HCT116 (cell line): ENCODE measurements around the gene CA12. TPM values are rescaled to one million over a fixed set of nuclear protein-coding genes. Genes with fewer than 3 reads are reported as not detected.

ENCODE experiments used
- ATAC-seq: fragments of 200-7000 bp; cut with Tn5 transposase; 2 replicates; pipeline ENCODE4 v1.9.1; 2020; ENCODE audit warnings: mild to moderate bottlenecking, moderate library complexity
- BruUV-seq: library from RNA; stranded (reverse); fragments of 400-500 nt; replicated peaks from 2 replicates; lab custom pipeline; 2021; lab: Mats Ljungman, UMichigan
- CTCF ChIA-PET: fragments of 300-600 bp; sonication (Branson Sonifier 250); formaldehyde crosslinking; loops from one replicate; lab custom pipeline; 2021; ENCODE audit warnings: antibody characterized with exemption; lab: Charles Lee
- POLR2A ChIA-PET: fragments of 300-600, 350-600 bp; sonication (Branson Sonifier 250); formaldehyde crosslinking; loops from one replicate; lab custom pipeline; 2021; ENCODE audit warnings: antibody characterized with exemption; lab: Charles Lee
- RAD21 ChIA-PET, 2 experiments: fragments of 300-600 bp; sonication (Branson Sonifier 250); formaldehyde crosslinking; loops; one replicate each; lab custom pipeline; 2023; ENCODE audit warnings: low total read pairs in 2 of 2; ENCODE audit not compliant: uncharacterized antibody in 2 of 2, unreplicated experiment in 2 of 2, low non-redundant PET in 1 of 2; lab: Charles Lee
- DNase-seq: peaks from one replicate; pipeline ENCODE4 v3.0.0-alpha.2; 2010; ENCODE audit warnings: low read depth, low spot score
- H2AFZ ChIP-seq: fragments of 200-600 bp; shearing (Covaris generic), sonication (generic); 2 replicates; pipeline ENCODE4 v1.6.1; 2017; ENCODE audit warnings: low read depth, mixed run types, mixed read lengths, antibody characterized with exemption, low read length; ENCODE audit not compliant: poor library complexity, severe bottlenecking
- H3K27ac ChIP-seq: 2 replicates; pipeline ENCODE4 v1.5.1; 2012; ENCODE audit warnings: low read depth, low read length
- H3K27me3 ChIP-seq: fragments of 200-600 bp; sonication (generic); 2 replicates; pipeline ENCODE4 v1.6.1; 2016; ENCODE audit warnings: mixed run types, low read length, mixed read lengths; ENCODE audit not compliant: insufficient read depth
- H3K36me3 ChIP-seq, 2 experiments: fragments of 200-500 bp in 1 of 2; fragments of 200-600 bp in 1 of 2; sonication (Bioruptor generic) in 1 of 2; sonication (generic) in 1 of 2; 2 replicates each; pipeline versions ENCODE4 v1.5.1 to v1.6.1; 2014 to 2016; ENCODE audit warnings: low read length in 2 of 2, inconsistent platforms in 1 of 2, mixed read lengths in 1 of 2, mixed run types in 1 of 2; ENCODE audit not compliant: insufficient read depth in 2 of 2, control insufficient read depth in 1 of 2
- H3K4me1 ChIP-seq, 2 experiments: fragments of 200-600 bp in 1 of 2; sonication (generic) in 1 of 2; 2 replicates each; pipeline versions ENCODE4 v1.5.1 to v1.6.1; 2012 to 2017; ENCODE audit warnings: low read length in 2 of 2, inconsistent platforms in 1 of 2, mild to moderate bottlenecking in 1 of 2, mixed read lengths in 1 of 2, mixed run types in 1 of 2, moderate library complexity in 1 of 2; ENCODE audit not compliant: insufficient read depth in 2 of 2, control insufficient read depth in 1 of 2
- H3K4me2 ChIP-seq: fragments of 200-600 bp; sonication (generic); 2 replicates; pipeline ENCODE4 v1.6.1; 2017; ENCODE audit warnings: mixed run types, low read length, mixed read lengths
- H3K4me3 ChIP-seq, 2 experiments: fragments of 200-600 bp in 1 of 2; sonication (generic) in 1 of 2; replicated peaks in 1 of 2; 2 replicates each; pipeline ENCODE4 v1.5.1; 2011 to 2016; ENCODE audit warnings: low read length in 2 of 2, control low read depth in 1 of 2, low read depth in 1 of 2, mild to moderate bottlenecking in 1 of 2, mixed read lengths in 1 of 2, mixed run types in 1 of 2
- H3K79me2 ChIP-seq: fragments of 200-600 bp; sonication (generic); 2 replicates; pipeline ENCODE4 v1.6.1; 2017; ENCODE audit warnings: mild to moderate bottlenecking, mixed run types, low read length, moderate library complexity, mixed read lengths; ENCODE audit not compliant: insufficient read depth
- H3K9ac ChIP-seq: fragments of 200-600 bp; sonication (generic); 2 replicates; pipeline ENCODE4 v1.6.1; 2016; ENCODE audit warnings: low read length, mixed read lengths
- H3K9me2 ChIP-seq: fragments of 200-600 bp; sonication (generic), shearing (Covaris generic); 2 replicates; pipeline ENCODE4 v1.6.1; 2017; ENCODE audit warnings: mixed run types, mild to moderate bottlenecking, moderate library complexity; ENCODE audit not compliant: insufficient read depth
- H3K9me3 ChIP-seq, 2 experiments: fragments of 200-500 bp in 1 of 2; fragments of 200-600 bp in 1 of 2; sonication (Bioruptor generic) in 1 of 2; sonication (generic) in 1 of 2; 2 replicates each; pipeline ENCODE4 v1.6.1; 2014 to 2017; ENCODE audit warnings: low read length in 2 of 2, mixed read lengths in 2 of 2, inconsistent platforms in 1 of 2, low read depth in 1 of 2, mild to moderate bottlenecking in 1 of 2, mixed run types in 1 of 2, moderate library complexity in 1 of 2; ENCODE audit not compliant: control insufficient read depth in 1 of 2, insufficient read depth in 1 of 2
- H4K20me1 ChIP-seq: fragments of 200-600 bp; sonication (generic), shearing (Covaris generic); 2 replicates; pipeline ENCODE4 v1.6.1; 2017; ENCODE audit warnings: mixed run types, mild to moderate bottlenecking, moderate library complexity; ENCODE audit not compliant: insufficient read depth
- ATF3 ChIP-seq: IDR thresholded peaks from 2 replicates; pipeline ENCODE4 v1.6.1; 2012
- CBX3 ChIP-seq: IDR thresholded peaks from 2 replicates; pipeline ENCODE4 v1.6.1; 2012; ENCODE audit warnings: low read depth
- CEBPB ChIP-seq: IDR thresholded peaks from 2 replicates; pipeline ENCODE4 v1.6.1; 2012; ENCODE audit warnings: low read depth
- CTCF ChIP-seq, 3 experiments: fragments of 200-600 bp in 1 of 3; sonication (generic) in 1 of 3; IDR thresholded peaks in 2 of 3; conservative IDR thresholded peaks in 1 of 3; 2 replicates each; pipeline ENCODE4 v1.5.1; 2012 to 2017; ENCODE audit warnings: low read depth in 2 of 3, low read length in 2 of 3, antibody characterized with exemption in 1 of 3, borderline replicate concordance in 1 of 3, control low read depth in 1 of 3, mild to moderate bottlenecking in 1 of 3, mixed read lengths in 1 of 3, mixed run types in 1 of 3, moderate library complexity in 1 of 3; ENCODE audit not compliant: insufficient read depth in 1 of 3
- EGR1 ChIP-seq: IDR thresholded peaks from 2 replicates; pipeline ENCODE4 v1.6.1; 2012; ENCODE audit warnings: low read depth
- ELF1 ChIP-seq: IDR thresholded peaks from 2 replicates; pipeline ENCODE4 v1.6.1; 2012; ENCODE audit warnings: low read depth, borderline replicate concordance
- EZH2 ChIP-seq: fragments of 200-600 bp; sonication (generic); IDR thresholded peaks from 2 replicates; pipeline ENCODE4 v1.6.1; 2017; ENCODE audit warnings: antibody characterized with exemption, mixed run types
- EZH2phosphoT487 ChIP-seq: fragments of 200-600 bp; IDR thresholded peaks from 2 replicates; pipeline ENCODE4 v1.6.1; 2018; ENCODE audit warnings: antibody characterized with exemption, borderline replicate concordance
- FOSL1 ChIP-seq: IDR thresholded peaks from 2 replicates; pipeline ENCODE4 v1.6.1; 2012; ENCODE audit warnings: low read depth
- JUND ChIP-seq: IDR thresholded peaks from 2 replicates; pipeline ENCODE4 v1.6.1; 2012
- POLR2AphosphoS5 ChIP-seq: IDR thresholded peaks from 2 replicates; pipeline ENCODE4 v1.6.1; 2011; ENCODE audit warnings: mild to moderate bottlenecking, low read depth, low read length, moderate library complexity
- REST ChIP-seq: IDR thresholded peaks from 2 replicates; pipeline ENCODE4 v1.6.1; 2012; ENCODE audit warnings: low read depth
- SIN3A ChIP-seq: IDR thresholded peaks from 2 replicates; pipeline ENCODE4 v1.6.1; 2012; ENCODE audit warnings: low read depth
- SRF ChIP-seq: IDR thresholded peaks from 2 replicates; pipeline ENCODE4 v1.6.1; 2012; ENCODE audit warnings: low read depth
- YY1 ChIP-seq: IDR thresholded peaks from 2 replicates; pipeline ENCODE4 v1.6.1; 2011; ENCODE audit warnings: low read length, low read depth, moderate library complexity, mild to moderate bottlenecking; ENCODE audit not compliant: insufficient replicate concordance; ENCODE audit errors: extremely low read depth
- ZBTB33 ChIP-seq: IDR thresholded peaks from 2 replicates; pipeline ENCODE4 v1.6.1; 2011; ENCODE audit warnings: mild to moderate bottlenecking, low read length, moderate library complexity; ENCODE audit not compliant: insufficient replicate concordance; ENCODE audit errors: extremely low read depth
- ZFX ChIP-seq: fragments of 450-650 bp; IDR thresholded peaks from 2 replicates; pipeline ENCODE4 v1.6.1; 2017
- intact Hi-C: fragments of 100-400 bp; cut with micrococcal nuclease; formaldehyde crosslinking; loops from 2 replicates; pipeline ENCODE4 v1.10.0; 2022
- total RNA-seq: library from RNA; stranded (reverse); gene quantifications from one replicate; pipeline ENCODE4 v1.2.1, GENCODE V29; 2021; ENCODE audit not compliant: unreplicated experiment

The CA12 gene
- total RNA-seq, 1 experiment from 2014 or later: 1.8 TPM

GRCh38 chr15:63323798-63324563, 57.7 kb downstream of the CA12 start:
- POLR2A ChIA-PET: no interaction called here

More at GRCh38 chr15:63323798-63324563, 57.7 kb downstream of the CA12 start:
- H4K20me1 ChIP-seq: no peaks in the 10 kb centered on the region
- intact Hi-C loops: no loop called here
- H2AFZ ChIP-seq: no peak overlapping the region
- no peak overlapping the region for H3K4me3 ChIP-seq
- ChIA-PET RAD21 (no interaction called here), CTCF (no interaction called here)
- BruUV-seq: no TSS peak
- no peaks in the 10 kb centered on the region for H3K4me1 ChIP-seq
- DNase-seq (no peak), ATAC-seq (no peak)
- no peaks in the 10 kb centered on the region for H3K9me3 ChIP-seq
- H3K36me3 ChIP-seq: no peaks in the 10 kb centered on the region
- no peak overlapping the region for H3K27ac ChIP-seq
- H3K27me3 ChIP-seq: no peaks in the 10 kb centered on the region
- TF ChIP-seq ZBTB33 (no peak), SIN3A (no peak), ZFX (no peak), CBX3 (no peak), CEBPB (no peak), ATF3 (no peak), CTCF (IDR thresholded peaks at IDR 0.05 in 2 of 3, conservative IDR thresholded peaks at IDR 0.05 in 1 of 3; ENCODE audit: borderline replicate concordance in 1 of 3, insufficient read depth in 1 of 3, low read depth in 2 of 3, low read length in 2 of 3) (no peak), POLR2AphosphoS5 (no peak), SRF (no peak), REST (no peak), EZH2 (no peak), ELF1 (no peak), YY1 (no peak), JUND (no peak), EZH2phosphoT487 (no peak), FOSL1 (no peak), EGR1 (no peak)
- H3K4me2 ChIP-seq: no peak overlapping the region
- no peaks in the 10 kb centered on the region for H3K79me2 ChIP-seq
- H3K9me2 ChIP-seq: no peaks in the 10 kb centered on the region; the same call in 1 of the 2 replicates
- no peak overlapping the region for H3K9ac ChIP-seq
